GM19239 (cell line): ENCODE results near the gene COL2A1.
"Not testable (repeated sequence)": the region's sequence is repeated elsewhere in the genome, so short reads cannot be mapped to it uniquely, and the experiment has no call there.

Source experiments
- DNase-seq: peaks from one replicate; pipeline ENCODE4 v3.0.0; 2011; ENCODE audit warnings: low spot score; ENCODE audit not compliant: insufficient read length
- FAIRE-seq: peaks from 2 replicates; lab custom pipeline; 2011; peaks lifted over from hg19 to GRCh38; lab: Jason Lieb, UNC

Gene COL2A1

GRCh38 chr12:47957671-47958070, 46.6 kb downstream of the COL2A1 start:
- not testable (repeated sequence) for DNase-seq, FAIRE-seq

DNA sequence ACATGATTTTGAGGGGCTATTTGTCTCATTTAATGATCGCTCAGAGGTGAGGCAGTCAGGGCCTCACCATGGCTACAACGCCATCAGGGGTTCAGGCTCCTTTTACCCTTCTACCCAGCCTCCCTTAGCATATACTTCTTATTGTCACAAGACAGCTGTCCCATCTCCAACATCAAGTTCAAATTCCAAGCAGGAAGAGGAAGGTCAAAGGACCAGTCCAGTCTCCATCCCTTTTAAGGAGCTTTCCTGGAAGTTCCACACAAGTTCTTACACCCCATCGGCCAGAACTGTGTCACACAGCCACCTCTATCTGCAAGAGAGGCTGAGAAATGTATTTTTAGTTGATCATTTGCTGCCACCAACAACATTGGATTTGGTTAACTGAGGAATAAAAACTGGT, 49.2 kb downstream of the COL2A1 start:
- FAIRE-seq (no peak), DNase-seq (no peak)

DNA sequence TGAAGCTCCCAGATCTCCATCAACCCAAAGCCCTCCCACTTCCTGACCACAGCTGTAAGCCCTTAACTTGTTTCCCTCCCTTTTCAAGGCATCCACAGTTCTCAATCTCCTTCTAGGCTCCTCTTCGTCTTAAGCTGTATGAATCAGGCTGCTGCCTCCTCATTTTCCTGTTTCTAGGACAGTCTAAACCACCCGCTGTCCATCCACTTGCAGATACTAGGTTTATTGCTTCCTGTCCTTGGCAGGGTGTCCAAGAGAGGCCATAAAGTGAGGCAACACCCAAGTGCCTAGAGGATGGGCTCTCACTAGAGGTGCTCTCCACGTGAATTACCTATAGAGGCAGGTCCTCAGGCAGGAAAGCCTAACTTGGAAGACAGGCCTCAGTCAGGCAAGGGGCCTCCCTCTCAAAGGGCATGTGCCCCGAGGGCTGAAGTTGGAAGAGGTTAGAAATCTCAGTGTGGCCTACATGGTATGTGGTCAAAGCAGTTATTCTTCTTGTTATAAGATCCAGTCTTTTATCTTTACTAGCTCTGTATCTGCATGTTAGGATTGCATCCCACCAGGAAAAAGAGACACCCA, 49.7 kb downstream of the COL2A1 start:
- no peak for FAIRE-seq
- DNase-seq: no peak

- no peak for FAIRE-seq
- DNase-seq: no peak
Measured at GRCh38 chr12:47954058-47954457, 50.2 kb downstream of the COL2A1 start.

- DNase-seq (no peak), FAIRE-seq (no peak)
Measured at GRCh38 chr12:47950856-47951468, 53.3 kb downstream of the COL2A1 start.

DNA sequence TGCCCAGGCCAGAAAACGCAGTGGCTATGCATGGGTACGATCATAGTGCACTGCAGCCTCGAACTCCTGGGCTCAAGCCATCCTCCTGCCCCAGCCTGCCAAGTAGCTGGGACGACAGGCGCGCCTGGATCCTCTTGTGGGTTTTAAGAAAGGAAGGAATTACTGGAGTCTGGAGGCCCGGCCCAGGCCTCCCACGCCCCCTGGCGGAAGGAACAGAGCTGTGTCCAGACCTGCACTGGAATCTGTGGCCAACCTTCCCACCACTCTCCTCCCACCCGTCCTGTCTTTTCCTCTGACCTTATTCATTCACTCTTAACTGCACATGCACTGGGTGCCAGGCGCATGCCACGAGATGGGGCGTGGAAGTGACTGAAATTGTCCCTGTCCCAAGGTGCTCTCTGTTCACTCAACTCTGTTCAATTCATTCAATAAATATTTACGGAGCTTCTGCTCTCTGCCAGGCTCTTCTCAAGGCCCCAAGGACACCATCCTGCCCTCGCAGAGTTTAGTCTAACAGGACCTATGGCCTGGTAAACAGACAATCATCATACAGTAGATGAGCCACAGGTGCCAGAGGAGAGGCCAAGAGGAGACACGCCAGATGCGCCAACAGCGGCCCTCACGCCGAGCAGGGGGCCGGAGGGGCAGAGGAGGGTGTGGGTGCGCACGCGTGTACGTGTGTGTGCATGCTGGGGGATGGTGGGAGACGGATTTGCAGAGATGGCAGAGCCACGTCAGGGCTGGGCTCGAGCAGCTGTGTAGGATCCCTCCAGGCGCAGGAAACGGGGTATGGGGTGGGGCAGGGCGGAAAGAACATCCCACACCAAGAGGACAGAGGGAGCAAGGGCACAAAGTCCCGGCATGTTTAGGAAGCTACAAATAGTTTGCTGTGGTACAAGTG, 54.6 kb downstream of the COL2A1 start:
- FAIRE-seq (peak; percentile 57), DNase-seq (peak; percentile 59)

DNA sequence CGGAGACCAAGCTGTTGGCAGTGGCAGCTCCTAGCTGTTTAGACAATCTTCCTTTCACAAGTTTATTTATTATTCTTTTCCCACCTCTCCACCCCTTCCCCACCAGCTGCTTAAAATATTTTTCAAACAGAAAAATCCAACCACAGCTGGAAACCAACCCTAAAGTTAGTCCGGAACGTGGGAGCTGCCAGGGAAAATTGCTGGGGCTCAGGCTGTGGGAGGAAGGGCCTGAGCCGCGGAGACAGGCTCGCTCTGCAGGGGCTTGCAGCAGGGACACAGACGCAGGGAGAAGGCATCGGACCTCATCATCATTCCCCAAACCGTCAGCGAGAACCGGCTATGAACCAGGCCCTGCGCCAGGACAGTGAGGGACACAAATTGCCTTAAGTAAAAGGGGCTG, 56.9 kb downstream of the COL2A1 start:
- no peak for DNase-seq
- no peak for FAIRE-seq

DNA sequence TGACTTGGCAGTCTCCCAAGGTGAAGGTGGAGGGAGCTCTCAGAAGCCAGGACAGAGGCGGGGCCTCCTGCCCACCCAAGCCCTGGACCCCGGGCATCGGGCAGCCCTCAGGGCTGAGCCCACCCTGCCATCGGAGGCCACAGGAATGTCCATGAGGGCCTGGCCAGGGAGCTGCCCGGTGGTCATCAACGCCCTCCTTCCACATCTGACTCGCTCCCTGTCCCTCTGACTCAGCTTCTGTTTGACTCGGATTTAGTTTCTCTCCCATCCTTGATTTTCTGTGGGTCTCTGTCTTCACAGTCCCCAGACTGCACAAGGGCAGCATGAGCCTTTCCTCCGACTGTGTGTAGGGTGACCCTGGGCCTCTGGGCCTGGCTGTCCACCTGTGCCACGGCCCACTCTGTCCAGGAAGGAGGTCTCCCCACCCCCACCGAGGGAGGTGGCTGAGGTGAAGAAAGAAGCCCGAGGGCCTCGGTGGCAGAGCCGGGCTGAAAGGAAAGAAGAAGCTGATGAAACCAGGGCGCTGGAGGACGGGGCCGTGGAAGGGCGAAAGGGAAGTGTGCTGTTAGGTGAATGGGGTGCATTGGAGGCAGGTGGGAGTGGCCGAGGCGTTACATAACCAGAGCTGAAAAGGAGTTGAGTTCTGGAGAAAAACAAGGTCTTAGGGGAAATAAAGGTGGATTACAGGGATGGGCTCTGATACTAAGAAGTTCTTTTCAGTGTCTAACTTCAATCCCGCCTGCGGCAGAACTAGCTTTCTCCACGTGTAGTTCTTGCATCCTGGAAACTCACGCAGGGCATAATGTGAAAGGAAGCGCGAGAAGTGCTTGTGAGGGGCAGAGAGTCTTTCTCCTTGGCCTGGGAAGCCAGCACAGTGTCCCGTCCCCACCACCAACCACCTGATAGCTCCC, 57.6 kb downstream of the COL2A1 start:
- FAIRE-seq: no peak
- DNase-seq: no peak

DNA sequence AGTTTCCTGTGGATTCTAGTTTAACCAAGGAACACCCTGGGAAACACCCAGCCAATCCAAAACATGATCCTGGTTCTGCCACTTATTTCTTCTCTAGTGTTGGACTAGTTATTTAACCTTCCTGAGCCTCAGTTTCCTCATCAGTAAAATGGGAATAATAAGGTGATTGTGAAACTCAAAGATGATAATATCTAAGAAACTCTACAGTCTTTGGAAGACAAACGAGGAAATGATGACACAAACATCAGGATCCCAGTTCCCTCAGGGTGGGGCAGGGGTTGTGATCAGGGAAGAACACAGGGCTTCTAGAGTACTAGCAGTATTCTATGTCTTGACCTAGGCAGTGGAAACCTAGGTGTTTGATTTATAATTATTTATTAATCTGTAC, 58.9 kb downstream of the COL2A1 start:
- FAIRE-seq: no peak
- DNase-seq: no peak

DNA sequence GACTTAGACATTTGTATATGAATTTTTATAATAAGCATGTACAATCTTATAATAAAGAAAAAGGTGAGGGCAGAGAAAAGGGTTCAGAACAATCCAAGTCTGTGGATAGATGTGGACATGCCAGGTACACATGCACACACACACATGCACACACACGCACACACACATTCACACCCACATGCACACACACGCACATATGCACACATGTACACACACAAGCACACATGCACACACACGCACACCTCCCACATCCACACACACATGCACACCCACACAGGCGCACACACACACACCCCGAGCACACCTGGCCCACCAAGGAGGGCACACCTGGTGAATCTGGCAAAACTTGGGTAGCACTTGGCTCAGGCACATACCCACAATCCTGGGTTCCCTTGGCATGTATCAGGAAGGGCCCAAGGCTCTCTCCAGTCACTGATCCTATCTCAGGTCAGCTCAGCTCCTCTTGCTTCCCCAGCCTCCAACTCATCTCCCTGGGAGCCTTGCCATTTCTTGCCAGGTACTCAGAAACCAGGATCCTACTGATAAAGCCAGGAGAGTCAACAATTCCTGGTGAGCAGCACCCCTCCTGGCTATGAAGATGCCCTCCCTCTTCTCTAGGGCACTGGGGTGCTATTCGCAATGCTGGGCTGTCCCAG, 59.5 kb downstream of the COL2A1 start:
- FAIRE-seq: no peak
- DNase-seq: no peak

GRCh38 chr12:47943623-47944340, 60.5 kb downstream of the COL2A1 start:
- no peak for DNase-seq
- FAIRE-seq: no peak

GRCh38 chr12:47942614-47943225, 61.6 kb downstream of the COL2A1 start:
- FAIRE-seq: no peak
- no peak for DNase-seq

GRCh38 chr12:47941871-47942613, 62.2 kb downstream of the COL2A1 start:
- FAIRE-seq: no peak
- no peak for DNase-seq

DNA sequence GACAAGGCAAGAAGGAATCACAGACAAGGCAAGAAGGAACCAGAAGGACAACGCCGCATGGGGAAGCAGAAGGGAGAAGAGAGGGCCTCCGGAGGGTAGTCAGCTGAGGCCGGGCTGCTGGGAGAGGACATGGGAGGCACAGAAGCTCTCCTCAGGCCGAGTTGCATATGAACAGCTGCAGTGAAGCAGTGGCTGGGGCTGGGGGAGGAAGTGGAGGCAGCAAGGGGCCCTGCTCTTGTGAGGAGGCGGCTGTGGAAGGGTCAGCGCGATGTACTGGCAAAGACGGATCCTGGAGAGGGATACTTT, 62.8 kb downstream of the COL2A1 start:
- DNase-seq: no peak
- FAIRE-seq: no peak

DNA sequence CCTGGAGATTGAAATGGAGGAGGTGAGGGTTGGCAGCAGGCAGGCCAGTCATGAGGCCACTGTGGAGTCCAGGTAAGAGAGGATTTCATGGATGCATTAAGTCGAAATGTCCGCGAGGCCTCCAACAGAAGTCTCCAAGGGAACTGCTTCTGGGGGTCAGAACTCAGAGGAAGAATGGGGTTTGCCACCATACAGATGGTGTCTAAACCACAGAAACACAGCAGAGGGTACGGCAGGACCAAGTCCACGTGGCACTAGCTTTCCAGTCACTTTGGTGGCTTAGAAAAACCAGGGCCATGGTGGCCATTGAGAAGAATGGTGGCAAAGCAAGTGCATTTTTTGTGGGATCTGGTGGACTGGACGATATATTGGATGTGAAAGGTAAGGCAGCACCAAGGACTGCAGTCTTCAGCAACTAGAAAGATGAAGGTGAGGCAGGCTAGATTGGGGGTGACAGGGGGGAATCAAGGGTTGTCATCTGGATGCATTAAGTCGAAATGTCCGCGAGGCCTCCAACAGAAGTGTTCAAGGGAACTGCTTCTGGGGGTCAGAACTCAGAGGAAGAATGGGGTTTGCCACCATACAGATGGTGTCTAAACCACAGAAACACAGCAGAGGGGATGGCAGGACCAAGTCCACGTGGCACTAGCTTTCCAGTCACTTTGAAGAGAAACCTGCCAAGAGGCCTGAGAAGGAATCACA, 63.4 kb downstream of the COL2A1 start:
- FAIRE-seq: no peak
- DNase-seq: no peak

DNA sequence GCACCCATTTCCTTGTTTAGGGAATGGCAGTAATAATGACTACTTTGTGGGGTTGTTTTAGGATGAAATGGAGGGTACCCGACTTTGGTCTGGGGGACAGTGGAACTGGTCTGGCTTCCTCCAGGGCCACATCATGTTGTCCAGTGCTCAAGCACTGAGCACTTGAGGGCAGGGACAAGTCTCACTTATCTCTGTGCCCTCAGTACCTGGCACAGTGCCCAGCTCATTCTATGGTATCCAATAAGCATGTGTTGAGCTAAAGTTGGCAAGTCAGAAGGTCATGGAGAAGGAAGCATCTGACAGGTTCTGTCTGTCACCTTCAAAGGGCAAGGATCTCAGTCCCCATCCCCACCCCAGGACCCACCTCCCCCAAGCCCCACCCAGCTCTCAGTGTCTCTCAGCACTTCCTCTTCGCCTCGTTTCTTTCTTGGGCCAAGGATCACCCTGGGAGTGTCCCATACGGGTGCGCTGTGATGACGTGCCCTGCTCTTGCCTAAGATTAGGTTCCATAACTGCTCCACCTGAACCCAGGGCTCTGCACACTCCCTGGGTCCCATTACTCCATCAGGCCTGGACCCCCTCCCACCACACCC, 65.2 kb downstream of the COL2A1 start:
- no peak for FAIRE-seq
- DNase-seq: no peak

GRCh38 chr12:47938594-47938993, 65.7 kb downstream of the COL2A1 start:
- DNase-seq (no peak), FAIRE-seq (no peak)
